Astrocyte of the cerebellum (primary cell): Measurements from ENCODE around the gene TADA2A.
"Not testable (repeated sequence)": the region's sequence is repeated elsewhere in the genome, so short reads cannot be mapped to it uniquely, and the experiment has no call there.

Experiments
- DNase-seq: peaks from one replicate; pipeline ENCODE4 v3.0.0-alpha.2; 2011; ENCODE audit warnings: low read depth
- H3K4me3 ChIP-seq: 2 replicates; pipeline ENCODE4 v1.5.1; 2011; ENCODE audit warnings: mild to moderate bottlenecking, low read depth, low read length, moderate library complexity
- in situ Hi-C: cut with HindIII; loops from 2 replicates; pipeline ENCODE4 v1.10.0; 2017; ENCODE audit warnings: low sequenced_read_pairs
- TF ChIP-seq, protein P1 (sequence below): IDR thresholded peaks from 2 replicates; pipeline ENCODE4 v1.5.1; 2012; ENCODE audit warnings: low read length, low read depth, moderate library complexity, mild to moderate bottlenecking; ENCODE audit errors: missing control alignments

Gene TADA2A

DNA sequence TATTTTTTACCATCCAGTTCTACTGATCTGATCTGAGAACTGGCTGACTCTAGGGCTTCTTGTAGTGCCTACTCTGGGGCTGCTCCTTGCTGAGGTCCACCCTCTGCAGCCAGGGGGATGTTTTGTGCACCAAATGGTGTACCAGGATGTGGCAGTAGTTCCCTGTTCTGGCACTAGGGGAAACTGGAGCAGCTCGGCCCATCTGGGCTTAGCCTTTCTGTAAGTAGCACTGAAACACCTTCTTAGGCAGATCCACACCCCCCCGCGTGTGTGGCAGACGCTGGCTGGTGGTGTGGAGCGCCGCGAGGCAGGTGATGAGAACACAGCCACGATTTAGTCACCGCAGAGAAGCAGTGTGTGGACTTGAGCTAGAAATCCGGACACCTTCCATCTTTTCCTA, 100.0 kb downstream of the TADA2A start:
- no peak overlapping the region for H3K4me3 ChIP-seq
- in situ Hi-C loops: no loop called here
- DNase-seq: no peak
- TF ChIP-seq, protein P1, sequence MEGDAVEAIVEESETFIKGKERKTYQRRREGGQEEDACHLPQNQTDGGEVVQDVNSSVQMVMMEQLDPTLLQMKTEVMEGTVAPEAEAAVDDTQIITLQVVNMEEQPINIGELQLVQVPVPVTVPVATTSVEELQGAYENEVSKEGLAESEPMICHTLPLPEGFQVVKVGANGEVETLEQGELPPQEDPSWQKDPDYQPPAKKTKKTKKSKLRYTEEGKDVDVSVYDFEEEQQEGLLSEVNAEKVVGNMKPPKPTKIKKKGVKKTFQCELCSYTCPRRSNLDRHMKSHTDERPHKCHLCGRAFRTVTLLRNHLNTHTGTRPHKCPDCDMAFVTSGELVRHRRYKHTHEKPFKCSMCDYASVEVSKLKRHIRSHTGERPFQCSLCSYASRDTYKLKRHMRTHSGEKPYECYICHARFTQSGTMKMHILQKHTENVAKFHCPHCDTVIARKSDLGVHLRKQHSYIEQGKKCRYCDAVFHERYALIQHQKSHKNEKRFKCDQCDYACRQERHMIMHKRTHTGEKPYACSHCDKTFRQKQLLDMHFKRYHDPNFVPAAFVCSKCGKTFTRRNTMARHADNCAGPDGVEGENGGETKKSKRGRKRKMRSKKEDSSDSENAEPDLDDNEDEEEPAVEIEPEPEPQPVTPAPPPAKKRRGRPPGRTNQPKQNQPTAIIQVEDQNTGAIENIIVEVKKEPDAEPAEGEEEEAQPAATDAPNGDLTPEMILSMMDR: peak; percentile 80

DNA sequence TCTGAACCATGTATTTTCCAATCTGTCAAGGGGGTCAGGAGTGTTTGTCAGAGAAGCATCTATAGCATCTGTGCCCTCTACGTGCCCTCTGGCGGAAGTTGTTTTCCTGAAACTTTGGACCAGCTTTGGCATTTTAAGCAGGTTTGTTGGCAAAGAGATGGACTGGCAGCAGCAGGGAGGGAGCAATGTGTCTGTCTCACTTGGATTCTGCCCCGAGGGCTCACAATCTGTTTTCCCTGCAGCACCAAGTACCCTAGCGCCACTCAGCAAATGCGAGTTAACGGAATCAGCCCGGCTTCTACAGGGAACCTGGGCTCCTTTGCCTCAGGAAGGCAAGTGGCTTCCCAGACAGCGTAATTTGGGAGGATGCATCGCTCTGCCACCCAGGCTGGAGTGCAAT, 100.4 kb downstream of the TADA2A start:
- no peak for DNase-seq
- no peak overlapping the region for H3K4me3 ChIP-seq
- in situ Hi-C loops: no loop called here
- TF ChIP-seq, protein P1: no peak

DNA sequence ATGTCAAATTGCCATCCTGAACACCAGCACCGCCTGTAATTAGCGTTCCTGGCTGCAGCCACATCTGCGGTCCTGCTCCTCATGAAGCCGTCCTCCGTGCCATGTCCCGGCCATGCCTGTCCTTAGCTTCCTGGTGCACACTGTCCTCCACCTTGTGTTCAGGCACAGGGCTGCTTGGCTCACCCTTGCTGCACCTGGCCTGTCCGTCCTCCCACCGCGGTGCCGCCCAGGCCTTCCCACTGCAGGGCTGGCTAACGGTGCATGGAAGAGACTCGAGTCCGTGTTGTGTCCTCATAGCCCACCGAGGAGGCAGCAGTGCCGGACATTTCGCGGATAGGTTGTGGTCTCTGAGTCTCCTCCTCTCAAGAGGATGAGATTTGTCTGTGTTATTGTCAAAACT, 103.4 kb downstream of the TADA2A start:
- DNase-seq: no peak
- in situ Hi-C loops: no loop called here
- H3K4me3 ChIP-seq: no peak overlapping the region
- TF ChIP-seq, protein P1: no peak

DNA sequence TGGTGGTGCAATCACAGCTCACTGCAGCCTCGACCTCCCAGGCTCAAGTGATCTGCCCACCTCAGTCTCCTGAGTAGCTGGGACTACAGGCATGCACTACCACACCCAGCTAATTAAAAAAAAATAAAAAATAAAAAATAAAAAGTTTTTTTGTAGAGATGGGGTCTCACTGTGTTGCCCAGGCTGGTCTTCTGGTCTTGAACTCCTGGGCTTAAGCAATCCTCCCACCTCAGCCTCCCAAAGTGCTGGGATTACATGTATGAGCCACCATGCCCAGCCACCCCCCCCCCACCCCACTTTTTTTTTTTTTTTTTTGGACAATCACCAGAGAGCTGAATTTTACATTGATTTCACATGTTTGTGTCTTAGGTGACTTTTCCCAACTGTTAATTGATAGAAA, 105.0 kb downstream of the TADA2A start:
- H3K4me3 ChIP-seq, in situ Hi-C loops, DNase-seq: not testable (repeated sequence)

DNA sequence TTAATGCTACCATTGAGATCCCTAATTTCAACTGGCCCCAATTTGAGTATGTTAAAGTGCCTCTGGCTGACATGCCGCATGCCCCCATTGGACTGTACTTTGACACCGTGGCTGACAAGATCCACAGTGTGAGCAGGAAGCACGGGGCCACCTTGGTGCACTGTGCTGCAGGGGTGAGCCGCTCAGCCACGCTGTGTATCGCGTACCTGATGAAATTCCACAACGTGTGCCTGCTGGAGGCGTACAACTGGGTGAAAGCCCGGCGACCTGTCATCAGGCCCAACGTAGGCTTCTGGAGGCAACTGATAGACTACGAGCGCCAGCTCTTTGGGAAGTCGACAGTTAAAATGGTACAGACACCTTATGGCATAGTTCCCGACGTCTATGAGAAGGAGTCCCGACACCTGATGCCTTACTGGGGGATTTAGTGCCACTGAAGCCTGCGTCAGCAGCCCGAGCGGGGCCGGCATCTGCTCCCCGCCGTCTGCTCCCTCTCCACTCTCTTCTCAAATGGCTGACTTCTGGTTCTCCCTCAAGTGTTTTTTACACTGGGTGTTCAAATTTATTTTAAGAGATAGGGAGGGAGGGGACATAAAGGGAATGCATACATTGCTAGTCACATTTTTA, 105.9 kb downstream of the TADA2A start:
- no peak overlapping the region for H3K4me3 ChIP-seq
- no peak for DNase-seq
- TF ChIP-seq, protein P1: no peak
- in situ Hi-C loops: no loop called here

DNA sequence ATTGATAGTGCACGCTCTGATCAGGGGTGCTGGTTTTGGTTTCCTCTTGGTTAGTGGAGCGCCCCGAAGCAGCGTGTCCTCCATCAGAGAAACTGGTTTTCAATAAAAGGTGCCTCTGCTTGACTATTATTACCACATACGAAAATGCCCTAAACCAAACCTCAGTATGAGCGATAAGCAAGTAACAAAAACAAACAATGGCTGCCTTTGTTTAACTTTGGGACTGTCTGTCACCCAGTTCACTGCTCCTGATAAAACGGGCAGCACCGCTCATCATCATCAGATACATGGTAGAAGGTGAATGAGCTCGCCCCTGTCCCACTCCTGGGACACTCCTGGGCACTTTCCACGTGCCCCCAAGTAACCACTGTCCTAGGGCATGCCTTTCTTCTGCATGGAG, 107.0 kb downstream of the TADA2A start:
- DNase-seq: no peak
- H3K4me3 ChIP-seq: no peak overlapping the region
- TF ChIP-seq, protein P1: no peak
- in situ Hi-C loops: no loop called here

DNA sequence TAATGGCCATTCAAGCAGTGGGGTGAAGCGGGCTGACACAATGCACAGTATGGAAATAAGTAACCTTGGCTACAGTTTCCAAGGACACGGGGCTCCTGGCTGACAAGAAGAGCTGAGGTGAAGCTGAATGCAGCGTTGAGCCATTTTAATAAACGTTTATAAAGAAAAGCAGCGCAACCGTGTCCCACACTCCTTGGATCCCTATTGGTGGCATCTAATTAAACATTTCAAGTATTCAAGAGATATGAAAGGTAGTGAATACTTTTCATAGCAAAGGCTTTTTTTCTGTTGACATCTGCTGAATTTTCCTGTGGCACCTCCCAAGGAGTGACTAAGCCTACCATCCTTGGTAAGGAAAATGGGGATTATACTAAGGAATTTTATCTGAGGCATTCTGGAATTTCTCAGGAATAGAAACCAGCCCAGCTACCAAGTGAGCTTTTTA, 109.5 kb downstream of the TADA2A start:
- DNase-seq: no peak
- TF ChIP-seq, protein P1: no peak
- in situ Hi-C loops: no loop called here
- no peak overlapping the region for H3K4me3 ChIP-seq
